ENCODE data around the gene SWT1. TPM values are rescaled to one million over a fixed set of nuclear protein-coding genes. Genes with fewer than 3 reads are reported as not detected.

SWT1 gene
- total and polyA plus RNA-seq, 9 of the 15 experiments (the other 6 are each of a cell fraction or from before 2014, with no cell fraction given): 1.5 to 3.4 (median 2.3) TPM

GRCh38 chr1:185238447-185238846 is 81.5 kb downstream of the SWT1 start (continued):
- TF ChIP-seq REST (IDR thresholded peaks at IDR 0.05; ENCODE audit: borderline replicate concordance) (peak; percentile 27; the same call in 1 of the 2 replicates), REST (CRISPR knock-in tag; IDR thresholded peaks at IDR 0.05; ENCODE audit: low read depth) (no peak), SETDB1 (IDR thresholded peaks at IDR 0.05; ENCODE audit: low read length) (no peak), ZSCAN29 (IDR thresholded peaks at IDR 0.05) (no peak), CTCF (IDR thresholded peaks at IDR 0.05 in 2 of 3, conservative IDR thresholded peaks at IDR 0.05 in 1 of 3; ENCODE audit: insufficient read depth in 2 of 3, low read depth in 1 of 3, low read length in 3 of 3) (peak in 2 of 3 experiments; percentile 33 to 57; a peak in 4 of 6 replicates)
